Measurements from ENCODE around the gene GPR33.

The GPR33 gene

DNA sequence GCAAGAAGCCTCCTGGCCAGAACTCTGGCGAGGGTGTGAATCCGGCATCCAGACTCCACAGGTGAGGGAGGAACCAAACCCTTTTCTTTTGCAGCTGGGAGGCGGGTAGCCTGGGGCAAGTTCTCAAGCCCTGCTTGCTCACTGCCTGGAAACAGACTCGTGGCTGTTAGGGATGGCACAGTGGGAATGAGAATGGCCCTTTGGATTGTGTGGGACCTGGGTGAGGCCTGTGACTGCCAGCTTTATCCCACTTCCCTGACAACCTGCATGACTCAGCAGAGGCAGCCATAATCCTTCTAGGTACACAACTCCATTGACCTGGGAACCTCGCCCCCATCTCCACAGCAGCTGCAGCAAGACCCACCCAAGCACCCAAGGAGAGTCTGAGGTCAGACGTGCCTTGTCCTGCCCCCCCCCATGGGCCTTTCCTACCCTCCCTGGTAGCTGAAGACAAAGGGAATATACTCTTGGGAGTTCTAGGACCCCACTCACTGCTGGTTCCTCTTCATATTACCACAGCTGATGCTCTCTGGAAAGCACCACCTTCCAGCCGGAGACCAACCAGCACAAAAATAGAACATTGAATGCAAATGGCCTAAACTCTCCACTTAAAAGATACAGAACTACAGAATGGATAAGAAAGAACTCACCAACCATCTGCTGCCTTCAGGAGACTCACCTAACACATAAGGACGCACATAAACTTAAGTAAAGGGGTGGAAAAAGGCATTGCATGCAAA, 5.1 kb upstream of the GPR33 start:
- Histone ChIP-seq H3K4me3 (ENCODE audit: low read depth, low read length) (no peak overlapping the region), H3K27me3 (replicated peaks) (no peaks in the 10 kb centered on the region), H3K36me3 (replicated peaks) (no peaks in the 10 kb centered on the region), H3K27ac (no peak overlapping the region)
- in situ Hi-C loops (cut with HindIII; ENCODE audit: low pct_ligation_motif_present, low sequenced_read_pairs), result no loop called here
- TF ChIP-seq, protein P1, sequence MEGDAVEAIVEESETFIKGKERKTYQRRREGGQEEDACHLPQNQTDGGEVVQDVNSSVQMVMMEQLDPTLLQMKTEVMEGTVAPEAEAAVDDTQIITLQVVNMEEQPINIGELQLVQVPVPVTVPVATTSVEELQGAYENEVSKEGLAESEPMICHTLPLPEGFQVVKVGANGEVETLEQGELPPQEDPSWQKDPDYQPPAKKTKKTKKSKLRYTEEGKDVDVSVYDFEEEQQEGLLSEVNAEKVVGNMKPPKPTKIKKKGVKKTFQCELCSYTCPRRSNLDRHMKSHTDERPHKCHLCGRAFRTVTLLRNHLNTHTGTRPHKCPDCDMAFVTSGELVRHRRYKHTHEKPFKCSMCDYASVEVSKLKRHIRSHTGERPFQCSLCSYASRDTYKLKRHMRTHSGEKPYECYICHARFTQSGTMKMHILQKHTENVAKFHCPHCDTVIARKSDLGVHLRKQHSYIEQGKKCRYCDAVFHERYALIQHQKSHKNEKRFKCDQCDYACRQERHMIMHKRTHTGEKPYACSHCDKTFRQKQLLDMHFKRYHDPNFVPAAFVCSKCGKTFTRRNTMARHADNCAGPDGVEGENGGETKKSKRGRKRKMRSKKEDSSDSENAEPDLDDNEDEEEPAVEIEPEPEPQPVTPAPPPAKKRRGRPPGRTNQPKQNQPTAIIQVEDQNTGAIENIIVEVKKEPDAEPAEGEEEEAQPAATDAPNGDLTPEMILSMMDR (IDR thresholded peaks at IDR 0.05; ENCODE audit: low read depth, low read length, missing control alignments), result no peak
- DNase-seq, result no peak

DNA sequence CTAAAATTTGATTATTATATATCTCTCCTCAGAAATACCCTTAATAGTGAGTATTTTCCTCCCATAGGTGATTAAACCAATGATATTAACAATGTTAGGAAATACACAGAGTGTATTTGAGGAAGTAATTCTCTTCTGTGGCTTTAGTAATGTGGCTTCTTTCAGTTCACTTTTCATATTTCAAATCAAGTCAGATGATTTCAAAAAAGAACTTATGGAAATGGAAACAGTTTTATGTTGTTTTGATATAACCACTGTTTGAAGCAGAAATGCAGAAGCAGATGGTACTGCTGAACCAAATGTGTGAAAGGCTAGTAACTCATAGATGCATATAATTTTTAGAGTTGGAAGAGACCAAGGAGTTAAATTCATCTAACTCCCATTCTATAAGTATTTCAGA, 1.9 kb upstream of the GPR33 start:
- Histone ChIP-seq H3K27ac (no peak overlapping the region), H3K27me3 (replicated peaks) (no peaks in the 10 kb centered on the region), H3K4me3 (ENCODE audit: low read depth, low read length) (no peak overlapping the region), H3K36me3 (replicated peaks) (no peaks in the 10 kb centered on the region)
- in situ Hi-C loops (cut with HindIII; ENCODE audit: low pct_ligation_motif_present, low sequenced_read_pairs), result no loop called here
- no peak for DNase-seq
- TF ChIP-seq, protein P1 (IDR thresholded peaks at IDR 0.05; ENCODE audit: low read depth, low read length, missing control alignments), result no peak

- no peak overlapping the region for H3K27ac ChIP-seq
- H3K27me3 ChIP-seq (replicated peaks), result no peaks in the 10 kb centered on the region
- H3K4me3 ChIP-seq (ENCODE audit: low read depth, low read length), result no peak overlapping the region
- TF ChIP-seq, protein P1 (IDR thresholded peaks at IDR 0.05; ENCODE audit: low read depth, low read length, missing control alignments), result no peak
- in situ Hi-C loops (cut with HindIII; ENCODE audit: low pct_ligation_motif_present, low sequenced_read_pairs), result no loop called here
- no peaks in the 10 kb centered on the region for H3K36me3 ChIP-seq (replicated peaks)
- DNase-seq, result no peak
These were observed 1.1 kb downstream of the GPR33 start for GRCh38 chr14:31486764-31487163.

- DNase-seq, result no peak
- TF ChIP-seq, protein P1 (IDR thresholded peaks at IDR 0.05; ENCODE audit: low read depth, low read length, missing control alignments), result no peak
- Histone ChIP-seq H3K27ac (no peak overlapping the region), H3K27me3 (replicated peaks) (no peaks in the 10 kb centered on the region), H3K36me3 (replicated peaks) (no peaks in the 10 kb centered on the region), H3K4me3 (ENCODE audit: low read depth, low read length) (no peak overlapping the region)
- in situ Hi-C loops (cut with HindIII; ENCODE audit: low pct_ligation_motif_present, low sequenced_read_pairs), result no loop called here
These were observed 3.1 kb downstream of the GPR33 start for GRCh38 chr14:31484754-31485153.

DNA sequence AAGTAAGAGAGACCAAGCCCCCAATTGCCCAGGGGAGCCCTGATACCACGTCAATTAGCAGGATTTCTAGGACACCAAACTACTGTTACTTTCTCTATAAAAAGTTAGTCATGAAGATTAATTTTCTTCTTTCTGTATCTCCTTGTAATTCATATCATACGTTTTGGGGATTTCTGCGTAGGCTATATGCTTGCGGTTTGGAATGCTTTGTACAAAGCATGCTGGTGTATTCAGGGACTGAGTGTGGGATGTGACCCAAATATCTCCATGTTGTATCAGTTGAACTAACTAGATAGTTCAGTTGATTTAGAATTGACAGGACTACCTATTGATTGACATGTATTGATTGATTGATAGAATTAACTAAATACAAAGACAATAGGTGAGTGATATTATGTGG, 7.7 kb downstream of the GPR33 start:
- TF ChIP-seq, protein P1 (IDR thresholded peaks at IDR 0.05; ENCODE audit: low read depth, low read length, missing control alignments), result no peak
- in situ Hi-C loops (cut with HindIII; ENCODE audit: low pct_ligation_motif_present, low sequenced_read_pairs), result no loop called here
- H3K36me3 ChIP-seq (replicated peaks), result no peaks in the 10 kb centered on the region
- H3K4me3 ChIP-seq (ENCODE audit: low read depth, low read length), result no peak overlapping the region
- H3K27ac ChIP-seq, result no peak overlapping the region
- H3K27me3 ChIP-seq (replicated peaks), result no peaks in the 10 kb centered on the region
- no peak for DNase-seq

DNA sequence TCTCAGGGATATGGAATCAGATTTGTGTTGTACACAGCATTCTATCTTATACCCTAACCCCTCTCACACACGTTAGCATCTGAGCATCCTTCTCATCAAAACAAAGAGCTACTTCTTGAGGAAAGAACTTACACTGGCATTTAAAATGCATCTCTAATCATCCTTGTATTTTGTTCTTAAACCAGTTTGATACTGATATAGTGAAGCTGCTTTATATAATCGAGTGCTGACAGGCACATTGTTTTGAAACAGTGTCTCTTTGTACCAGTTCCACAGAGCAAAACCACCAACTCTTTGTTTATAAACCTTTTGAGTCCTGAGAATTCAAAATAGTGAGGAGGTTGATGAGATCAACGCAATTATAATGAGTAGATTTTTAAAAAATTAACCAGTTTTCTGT, 8.8 kb downstream of the GPR33 start:
- TF ChIP-seq, protein P1 (IDR thresholded peaks at IDR 0.05; ENCODE audit: low read depth, low read length, missing control alignments), result no peak
- no peak overlapping the region for H3K4me3 ChIP-seq (ENCODE audit: low read depth, low read length)
- no peaks in the 10 kb centered on the region for H3K36me3 ChIP-seq (replicated peaks)
- no peaks in the 10 kb centered on the region for H3K27me3 ChIP-seq (replicated peaks)
- no peak overlapping the region for H3K27ac ChIP-seq
- in situ Hi-C loops (cut with HindIII; ENCODE audit: low pct_ligation_motif_present, low sequenced_read_pairs), result no loop called here
- no peak for DNase-seq
